ENCODE data around the gene EPB41L3. TPM values are rescaled to one million over a fixed set of nuclear protein-coding genes. Genes with fewer than 3 reads are reported as not detected.

Gene EPB41L3
- total RNA-seq, 1 experiment from 2014 or later, result 0.34 TPM

- H3K4me2 ChIP-seq (ENCODE audit: low read length), result no peak overlapping the region
- intact Hi-C loops (cut with micrococcal nuclease), result no loop called here
- ChIA-PET RAD21 (ENCODE audit: low non-redundant PET in 1 of 2, low total read pairs in 2 of 2, uncharacterized antibody in 2 of 2, unreplicated experiment in 2 of 2) (no interaction called here), POLR2A (no interaction called here), CTCF (no interaction called here)
- peaks cover 4 to 50% of the 10 kb centered on the region in 2 experiments; a peak in 2 of 4 replicates for H3K9me3 ChIP-seq (ENCODE audit: control insufficient read depth in 1 of 2, insufficient read depth in 1 of 2, low read depth in 1 of 2, low read length in 2 of 2)
- no peaks in the 10 kb centered on the region for H3K4me1 ChIP-seq (ENCODE audit: control insufficient read depth in 1 of 2, insufficient read depth in 2 of 2, low read length in 2 of 2)
- H3K9ac ChIP-seq (ENCODE audit: low read length), result no peak overlapping the region
- no TSS peak for BruUV-seq (replicated peaks)
- ATAC-seq, result no peak
- no peaks in the 10 kb centered on the region for H3K27me3 ChIP-seq (ENCODE audit: insufficient read depth, low read length)
- DNase-seq (ENCODE audit: low read depth, low spot score), result no peak
- TF ChIP-seq, protein P1, sequence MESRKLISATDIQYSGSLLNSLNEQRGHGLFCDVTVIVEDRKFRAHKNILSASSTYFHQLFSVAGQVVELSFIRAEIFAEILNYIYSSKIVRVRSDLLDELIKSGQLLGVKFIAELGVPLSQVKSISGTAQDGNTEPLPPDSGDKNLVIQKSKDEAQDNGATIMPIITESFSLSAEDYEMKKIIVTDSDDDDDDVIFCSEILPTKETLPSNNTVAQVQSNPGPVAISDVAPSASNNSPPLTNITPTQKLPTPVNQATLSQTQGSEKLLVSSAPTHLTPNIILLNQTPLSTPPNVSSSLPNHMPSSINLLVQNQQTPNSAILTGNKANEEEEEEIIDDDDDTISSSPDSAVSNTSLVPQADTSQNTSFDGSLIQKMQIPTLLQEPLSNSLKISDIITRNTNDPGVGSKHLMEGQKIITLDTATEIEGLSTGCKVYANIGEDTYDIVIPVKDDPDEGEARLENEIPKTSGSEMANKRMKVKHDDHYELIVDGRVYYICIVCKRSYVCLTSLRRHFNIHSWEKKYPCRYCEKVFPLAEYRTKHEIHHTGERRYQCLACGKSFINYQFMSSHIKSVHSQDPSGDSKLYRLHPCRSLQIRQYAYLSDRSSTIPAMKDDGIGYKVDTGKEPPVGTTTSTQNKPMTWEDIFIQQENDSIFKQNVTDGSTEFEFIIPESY (IDR thresholded peaks at IDR 0.05; ENCODE audit: extremely low read depth, insufficient replicate concordance, low read length), result no peak
- TF ChIP-seq, protein P2, sequence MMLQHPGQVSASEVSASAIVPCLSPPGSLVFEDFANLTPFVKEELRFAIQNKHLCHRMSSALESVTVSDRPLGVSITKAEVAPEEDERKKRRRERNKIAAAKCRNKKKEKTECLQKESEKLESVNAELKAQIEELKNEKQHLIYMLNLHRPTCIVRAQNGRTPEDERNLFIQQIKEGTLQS (IDR thresholded peaks at IDR 0.05), result no peak
- TF ChIP-seq SIN3A (IDR thresholded peaks at IDR 0.05; ENCODE audit: low read depth) (no peak), CTCF (IDR thresholded peaks at IDR 0.05 in 2 of 3, conservative IDR thresholded peaks at IDR 0.05 in 1 of 3; ENCODE audit: borderline replicate concordance in 1 of 3, insufficient read depth in 1 of 3, low read depth in 2 of 3, low read length in 2 of 3) (no peak), CEBPB (IDR thresholded peaks at IDR 0.05; ENCODE audit: low read depth) (no peak), EGR1 (IDR thresholded peaks at IDR 0.05; ENCODE audit: low read depth) (no peak), YY1 (IDR thresholded peaks at IDR 0.05; ENCODE audit: extremely low read depth, insufficient replicate concordance, low read depth, low read length) (no peak), TCF7L2 (IDR thresholded peaks at IDR 0.05; ENCODE audit: borderline replicate concordance, extremely low read depth, insufficient read depth, insufficient read length) (no peak), ZNF274 (IDR thresholded peaks at IDR 0.05; ENCODE audit: low read depth, low read length) (no peak), EZH2phosphoT487 (IDR thresholded peaks at IDR 0.05; ENCODE audit: borderline replicate concordance) (no peak), ELF1 (IDR thresholded peaks at IDR 0.05; ENCODE audit: borderline replicate concordance, low read depth) (no peak), ZFX (IDR thresholded peaks at IDR 0.05) (no peak), REST (IDR thresholded peaks at IDR 0.05; ENCODE audit: low read depth) (no peak), RAD21 (IDR thresholded peaks at IDR 0.05; ENCODE audit: low read depth) (no peak), JUND (IDR thresholded peaks at IDR 0.05) (no peak)
- TF ChIP-seq, protein P3, sequence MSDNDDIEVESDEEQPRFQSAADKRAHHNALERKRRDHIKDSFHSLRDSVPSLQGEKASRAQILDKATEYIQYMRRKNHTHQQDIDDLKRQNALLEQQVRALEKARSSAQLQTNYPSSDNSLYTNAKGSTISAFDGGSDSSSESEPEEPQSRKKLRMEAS (IDR thresholded peaks at IDR 0.05), result no peak
- H3K79me2 ChIP-seq (ENCODE audit: insufficient read depth, low read length), result no peaks in the 10 kb centered on the region
- no peak overlapping the region for H3K4me3 ChIP-seq (replicated peaks in 1 of 2; ENCODE audit: low read depth in 1 of 2, low read length in 2 of 2)
- H3K27ac ChIP-seq (ENCODE audit: low read depth, low read length), result no peak overlapping the region
- H4K20me1 ChIP-seq (ENCODE audit: insufficient read depth), result no peaks in the 10 kb centered on the region
- H3K9me2 ChIP-seq (ENCODE audit: insufficient read depth), result no peaks in the 10 kb centered on the region
- no peaks in the 10 kb centered on the region for H3K36me3 ChIP-seq (ENCODE audit: control insufficient read depth in 1 of 2, insufficient read depth in 2 of 2, low read length in 2 of 2)
- no peak overlapping the region for H2AFZ ChIP-seq (ENCODE audit: low read depth, low read length, poor library complexity, severe bottlenecking)
These were observed 150.0 kb downstream of the EPB41L3 start for GRCh38 chr18:5393779-5394178.

Data from HCT116 (cell line).